Keratinocyte (primary cell): ENCODE data around the gene AZIN2.

ENCODE experiments used
- CTCF ChIP-seq, 3 experiments: IDR thresholded peaks in 1 of 3; conservative IDR thresholded peaks in 1 of 3; optimal IDR thresholded peaks in 1 of 3; 2 replicates in 2 of 3; 3 replicates in 1 of 3; pipeline versions ENCODE3 to v1.5.1; 2011; ENCODE audit warnings: low read length in 3 of 3, mild to moderate bottlenecking in 3 of 3, moderate library complexity in 2 of 3, control low read depth in 1 of 3, inconsistent platforms in 1 of 3; ENCODE audit not compliant: insufficient read depth in 2 of 3; ENCODE audit errors: extremely low read depth in 1 of 3
- EZH2 ChIP-seq: IDR thresholded peaks from one replicate; pipeline ENCODE4 v1.6.1; 2012; ENCODE audit warnings: inconsistent platforms, mild to moderate bottlenecking, low read length, moderate library complexity

- TF ChIP-seq CTCF (optimal IDR thresholded peaks at IDR 0.05 in 1 of 3, IDR thresholded peaks at IDR 0.05 in 1 of 3, conservative IDR thresholded peaks at IDR 0.05 in 1 of 3; ENCODE audit: extremely low read depth in 1 of 3, insufficient read depth in 2 of 3, low read length in 3 of 3) (peak; percentile 94 to 99 (median 95)), EZH2 (no peak)
Observed at GRCh38 chr1:33127001-33127823, 46.3 kb downstream of the AZIN2 start.
